K562 (cell line): ENCODE results near the gene PURA. TPM values are rescaled to one million over a fixed set of nuclear protein-coding genes. Genes with fewer than 3 reads are reported as not detected.

Experiments
- ATAC-seq: fragments of 200-7000 bp; cut with Tn5 transposase; 3 replicates; pipeline ENCODE4 v1.9.1; 2020; ENCODE audit warnings: moderate library complexity
- BruUV-seq: library from RNA; stranded (reverse); fragments of 400-500 nt; replicated peaks from 2 replicates; lab custom pipeline; 2021; lab: Mats Ljungman, UMichigan
- CTCF ChIA-PET: fragments of 300-600 bp; formaldehyde crosslinking; extraction: SDS; loops from one replicate; lab custom pipeline; 2021; ENCODE audit warnings: low intra/inter-chr PET ratio; lab: Yijun Ruan, JAX
- POLR2A ChIA-PET: fragments of 300-600, 350-650 bp; sonication (Branson Sonifier 250); formaldehyde crosslinking; extraction: SDS; loops from one replicate; lab custom pipeline; 2021; ENCODE audit warnings: antibody characterized with exemption, inconsistent platforms; lab: Yijun Ruan, JAX
- DNase-seq, 4 experiments: peaks; one replicate each; pipeline versions ENCODE4 v3.0.0 to v3.0.0-alpha.2; 2011 to 2018; ENCODE audit warnings: low spot score in 3 of 4, mixed read lengths in 3 of 4; ENCODE audit errors: extremely low read depth in 1 of 4
- FAIRE-seq: peaks from 2 replicates; lab custom pipeline; 2011; peaks lifted over from hg19 to GRCh38; lab: Jason Lieb, UNC
- H2AFZ ChIP-seq: 2 replicates; pipeline ENCODE4 v1.6.0; 2011; ENCODE audit warnings: low read depth, low read length, control low read depth, inconsistent platforms
- H3K27ac ChIP-seq: fragments of 200-600 bp; 3 replicates; pipeline ENCODE4 v1.8.0; 2011; ENCODE audit warnings: low read depth, mild to moderate bottlenecking, control low read depth, inconsistent platforms, low read length, moderate library complexity, mixed read lengths; ENCODE audit errors: extremely low read depth
- H3K27me3 ChIP-seq, 2 experiments: fragments of 300-600 bp in 1 of 2; 2 replicates in 1 of 2; 3 replicates in 1 of 2; pipeline versions ENCODE4 v1.6.0 to v1.8.0; 2011; ENCODE audit warnings: inconsistent platforms in 2 of 2, low read length in 2 of 2, mild to moderate bottlenecking in 1 of 2, mixed read lengths in 1 of 2, moderate library complexity in 1 of 2; ENCODE audit not compliant: control insufficient read depth in 2 of 2, insufficient read depth in 2 of 2
- H3K36me3 ChIP-seq: fragments of 300-600 bp; 3 replicates; pipeline ENCODE4 v1.8.0; 2011; ENCODE audit warnings: mild to moderate bottlenecking, low read length, inconsistent platforms; ENCODE audit not compliant: control insufficient read depth, insufficient read depth
- H3K4me1 ChIP-seq, 2 experiments: fragments of 200-600 bp in 1 of 2; replicated peaks in 1 of 2; 2 replicates in 1 of 2; 3 replicates in 1 of 2; pipeline versions ENCODE4 v1.5.1 to v1.8.0; 2011; ENCODE audit warnings: inconsistent platforms in 2 of 2, low read length in 2 of 2, mild to moderate bottlenecking in 1 of 2, mixed read lengths in 1 of 2, moderate library complexity in 1 of 2; ENCODE audit not compliant: control insufficient read depth in 2 of 2, insufficient read depth in 2 of 2
- H3K4me2 ChIP-seq: 2 replicates; pipeline ENCODE4 v1.6.1; 2011; ENCODE audit warnings: low read length, control low read depth, inconsistent platforms, mixed read lengths; ENCODE audit not compliant: insufficient read depth
- H3K4me3 ChIP-seq: fragments of 200-600 bp; sonication (generic), shearing (Covaris generic); 2 replicates; pipeline ENCODE4 v1.5.1; 2016; ENCODE audit warnings: control low read depth, inconsistent platforms
- H3K79me2 ChIP-seq: fragments of 200-600 bp; 3 replicates; pipeline ENCODE4 v1.8.0; 2011; ENCODE audit warnings: low read length, inconsistent platforms; ENCODE audit not compliant: control insufficient read depth, insufficient read depth
- H3K9ac ChIP-seq, 2 experiments: 2 replicates each; pipeline versions ENCODE4 v1.6.0 to v1.6.1; 2011; ENCODE audit warnings: low read depth in 2 of 2, low read length in 2 of 2, control low read depth in 1 of 2, inconsistent platforms in 1 of 2, mild to moderate bottlenecking in 1 of 2, mixed read lengths in 1 of 2; ENCODE audit not compliant: insufficient read depth in 1 of 2
- H3K9me1 ChIP-seq: one replicate; pipeline ENCODE4 v1.6.0; 2011; ENCODE audit warnings: inconsistent platforms, mild to moderate bottlenecking, low read length, moderate library complexity; ENCODE audit not compliant: control insufficient read depth, insufficient read depth
- H3K9me3 ChIP-seq: replicated peaks from 2 replicates; pipeline ENCODE4 v1.5.1; 2011; ENCODE audit warnings: low read depth, low read length, inconsistent platforms; ENCODE audit not compliant: control insufficient read depth, insufficient read depth
- H4K20me1 ChIP-seq: replicated peaks from 2 replicates; pipeline ENCODE4 v1.6.1; 2011; ENCODE audit warnings: low read length, inconsistent platforms, mixed read lengths; ENCODE audit not compliant: control insufficient read depth, insufficient read depth
- DEAF1 ChIP-seq: fragments of 450-650 bp; formaldehyde crosslinking; IDR thresholded peaks from 2 replicates; pipeline ENCODE4 v1.4.0; 2020; ENCODE audit warnings: mild to moderate bottlenecking, moderate library complexity
- FOXK1 ChIP-seq: sonication (generic); formaldehyde crosslinking; IDR thresholded peaks from 2 replicates; pipeline ENCODE4 v1.8.0; 2022; ENCODE audit warnings: missing genetic modification reagents, mild to moderate bottlenecking, borderline replicate concordance
- MNT ChIP-seq, 2 experiments: fragments of 450-650 bp; conservative IDR thresholded peaks; 2 replicates each; pipeline ENCODE4 v1.6.1; 2017; ENCODE audit warnings: mild to moderate bottlenecking in 2 of 2, moderate library complexity in 2 of 2
- NR0B1 ChIP-seq: fragments of 450-650 bp; IDR thresholded peaks from one replicate; pipeline ENCODE4 v1.6.1; 2018; ENCODE audit warnings: mild to moderate bottlenecking, moderate library complexity; ENCODE audit not compliant: partially characterized antibody
- PTRF ChIP-seq: fragments of 450-650 bp; IDR thresholded peaks from 2 replicates; pipeline ENCODE4 v1.6.1; 2016; ENCODE audit warnings: mild to moderate bottlenecking, missing genetic modification characterization, missing compliant biosample characterization
- RAD21 ChIP-seq, 2 experiments: fragments of 250-450 bp in 1 of 2; fragments of 450-650 bp in 1 of 2; sonication (Bioruptor Pico) in 1 of 2; formaldehyde crosslinking in 1 of 2; IDR thresholded peaks in 1 of 2; conservative IDR thresholded peaks in 1 of 2; 2 replicates each; pipeline versions ENCODE4 v1.4.0 to v1.8.0; 2020 to 2022; ENCODE audit warnings: mild to moderate bottlenecking in 2 of 2, moderate library complexity in 1 of 2
- REST ChIP-seq, 2 experiments: fragments of 450-650 bp; formaldehyde crosslinking in 1 of 2; IDR thresholded peaks; 2 replicates each; pipeline versions ENCODE4 v1.4.0 to v1.6.1; 2014 to 2020; ENCODE audit warnings: mild to moderate bottlenecking in 2 of 2, borderline replicate concordance in 1 of 2, low read depth in 1 of 2
- ZNF316 ChIP-seq: fragments of 450-650 bp; IDR thresholded peaks from 2 replicates; pipeline ENCODE4 v1.6.1; 2016
- WGBS: fragments of 100-300 bp; shearing (Covaris generic); methylation state at CpG from one replicate; pipeline ENCODE4 v1.1.6; 2016; ENCODE audit warnings: low coverage, mixed read lengths; ENCODE audit not compliant: insufficient coverage; ENCODE audit errors: missing lambda C conversion rate; 5-methylcytosine and 5-hydroxymethylcytosine counted together
- in situ Hi-C: fragments of 300-500 bp; cut with MboI; formaldehyde crosslinking; loops from 4 replicates; pipeline ENCODE4 v1.15.0; 2018; ENCODE audit warnings: inconsistent platforms, mixed read lengths
- intact Hi-C: fragments of 100-400 bp; cut with micrococcal nuclease; formaldehyde crosslinking; loops from 2 replicates; pipeline ENCODE4 v1.14.2; 2022
- polyA plus RNA-seq, 8 experiments: library from polyadenylated mRNA; depleted of rRNA in 4 of 8; stranded (reverse) in 5 of 8; unstranded in 3 of 8; fragments of >200 nt; fragmentation: Nextera tagmentation in 2 of 8; fragmentation: Illumina TruSeq in 1 of 8; extraction: Ambion mirVana in 2 of 8; extraction: Trizol in 1 of 8; gene quantifications; 2 replicates each; pipeline versions ENCODE4 v1.2.1 to v1.2.3, GENCODE V29; 2011 to 2014; ENCODE audit warnings: inconsistent platforms in 1 of 8, missing spikeins in 1 of 8
- total RNA-seq, 7 experiments: library from RNA; depleted of rRNA in 6 of 7; stranded (reverse); fragments of >200 nt in 6 of 7; fragmentation: Illumina TruSeq in 2 of 7; extraction: Trizol in 2 of 7; gene quantifications; 2 replicates each; pipeline versions ENCODE4 v1.2.1 to v1.2.3, GENCODE V29; 2011 to 2021; ENCODE audit warnings: low replicate concordance in 1 of 7

PURA gene
- total and polyA plus RNA-seq, 9 of the 15 experiments (the other 6 are each of a cell fraction or from before 2014, with no cell fraction given) = 3.2 to 11.1 (median 5.4) TPM

- H3K9me3 ChIP-seq = no peaks in the 10 kb centered on the region
- no peak overlapping the region for H3K4me3 ChIP-seq
- DNase-seq = peak in 3 of 4 experiments; percentile 12 to 28 (median 18)
- H3K79me2 ChIP-seq = no peaks in the 10 kb centered on the region
- H3K4me1 ChIP-seq = no peaks in the 10 kb centered on the region
- in situ Hi-C loops = no loop called here
- intact Hi-C loops = loop anchor here (1.0 to 2.0 kb wide), 3 partner anchors 71 to 278 kb away; no protein-coding TSS in a partner anchor
- H4K20me1 ChIP-seq = no peaks in the 10 kb centered on the region
- no peak overlapping the region for H3K9ac ChIP-seq
- ATAC-seq = no peak
- FAIRE-seq = peak; percentile 37
- 0% methylated on average over 4 of the region's 4 CpGs for WGBS
- H3K36me3 ChIP-seq = no peaks in the 10 kb centered on the region
- ChIA-PET POLR2A (interaction anchor here (0.7 to 1.2 kb wide), 3 partner anchors 79 to 104 kb away, joined by 3 to 5 read pairs (median 3); no protein-coding TSS in a partner anchor), CTCF (interaction anchor here (0.6 to 5.3 kb wide), 11 partner anchors 10 to 284 kb away, joined by 3 to 73 read pairs (median 4); partner anchors contain the start of gene PURA)
- no peaks in the 10 kb centered on the region for H3K9me1 ChIP-seq
- no TSS peak for BruUV-seq
- H3K4me2 ChIP-seq = no peak overlapping the region
- H3K27ac ChIP-seq = no peak overlapping the region
- H3K27me3 ChIP-seq = no peaks in the 10 kb centered on the region
- H2AFZ ChIP-seq = no peak overlapping the region
- TF ChIP-seq MNT (conservative IDR thresholded peaks at IDR 0.05) = no peak
- TF ChIP-seq NR0B1 = no peak
- TF ChIP-seq REST (IDR thresholded peaks at IDR 0.05; ENCODE audit: borderline replicate concordance) = peak; percentile 66
- TF ChIP-seq REST (CRISPR knock-in tag; IDR thresholded peaks at IDR 0.05; ENCODE audit: low read depth) = no peak
- TF ChIP-seq ZNF316 = no peak
- TF ChIP-seq RAD21 (CRISPR knock-in tag; conservative IDR thresholded peaks at IDR 0.05 in 1 of 2, IDR thresholded peaks at IDR 0.05 in 1 of 2) = peak; percentile 81 to 86
- no peak for TF ChIP-seq FOXK1 (CRISPR knock-in tag)
- TF ChIP-seq PTRF = no peak
- peak; percentile 63 for TF ChIP-seq DEAF1 (CRISPR knock-in tag)
Measured at GRCh38 chr5:140073296-140073695, 40.6 kb upstream of the PURA start.
